ENCODE data around the gene BMP5.

The BMP5 gene

GRCh38 chr6:55870181-55870813, 5.1 kb downstream of the BMP5 start:
- no peak for DNase-seq

- no peak for DNase-seq
Observed at GRCh38 chr6:55869674-55870073, 5.7 kb downstream of the BMP5 start.

GRCh38 chr6:55868771-55869479, 6.5 kb downstream of the BMP5 start:
- no peak for DNase-seq

- DNase-seq = no peak
Observed at GRCh38 chr6:55868176-55868575, 7.2 kb downstream of the BMP5 start.

GRCh38 chr6:55866128-55866527, 9.3 kb downstream of the BMP5 start:
- no peak for DNase-seq

GRCh38 chr6:55853008-55854001, 22.1 kb downstream of the BMP5 start:
- DNase-seq = no peak

- DNase-seq = no peak
Observed at GRCh38 chr6:55841341-55841740, 34.0 kb downstream of the BMP5 start.

- DNase-seq = no peak
Observed at GRCh38 chr6:55839080-55839479, 36.3 kb downstream of the BMP5 start.

- no peak for DNase-seq
Observed at GRCh38 chr6:55836945-55837344, 38.4 kb downstream of the BMP5 start.

GRCh38 chr6:55836481-55836880, 38.9 kb downstream of the BMP5 start:
- no peak for DNase-seq

GRCh38 chr6:55835220-55835619, 40.2 kb downstream of the BMP5 start:
- DNase-seq = no peak

- DNase-seq = no peak
Observed at GRCh38 chr6:55833284-55833683, 42.1 kb downstream of the BMP5 start.

- no peak for DNase-seq
Observed at GRCh38 chr6:55827818-55828522, 47.4 kb downstream of the BMP5 start.

GRCh38 chr6:55826941-55827340, 48.4 kb downstream of the BMP5 start:
- no peak for DNase-seq

- no peak for DNase-seq
Observed at GRCh38 chr6:55825402-55826051, 49.9 kb downstream of the BMP5 start.

- DNase-seq = no peak
Observed at GRCh38 chr6:55822815-55823214, 52.6 kb downstream of the BMP5 start.

- no peak for DNase-seq
Observed at GRCh38 chr6:55822005-55822404, 53.4 kb downstream of the BMP5 start.

- DNase-seq = no peak
Observed at GRCh38 chr6:55820696-55821095, 54.7 kb downstream of the BMP5 start.

- DNase-seq = no peak
Observed at GRCh38 chr6:55819811-55820210, 55.6 kb downstream of the BMP5 start.

GRCh38 chr6:55818482-55818881, 56.9 kb downstream of the BMP5 start:
- no peak for DNase-seq

- DNase-seq = no peak
Observed at GRCh38 chr6:55812509-55812908, 62.9 kb downstream of the BMP5 start.

GRCh38 chr6:55811074-55811473, 64.3 kb downstream of the BMP5 start:
- no peak for DNase-seq

All from inflammatory macrophage treated with lipopolysaccharide for 1 hour (primary cell).